ENCODE measurements around the gene MSH2. TPM values are rescaled to one million over a fixed set of nuclear protein-coding genes. Genes with fewer than 3 reads are reported as not detected.

Gene MSH2
- total RNA-seq, 2 donors from 2014 or later = 4.3 to 8.9 TPM

- Histone ChIP-seq H3K27me3 (no peaks in the 10 kb centered on the region), H3K27ac (no peak overlapping the region), H3K36me3 (no peaks in the 10 kb centered on the region), H3K4me1 (peaks cover 0 to 14% of the 10 kb centered on the region in 2 donors), H3K9me3 (no peaks in the 10 kb centered on the region), H3K4me3 (peak overlapping the region; percentile 27 to 46)
- no peak for DNase-seq (ENCODE audit: low spot score)
- no peak for TF ChIP-seq CTCF (IDR thresholded peaks at IDR 0.05)
Measured at GRCh38 chr2:47521666-47522285, 118.8 kb downstream of the MSH2 start.

DNA sequence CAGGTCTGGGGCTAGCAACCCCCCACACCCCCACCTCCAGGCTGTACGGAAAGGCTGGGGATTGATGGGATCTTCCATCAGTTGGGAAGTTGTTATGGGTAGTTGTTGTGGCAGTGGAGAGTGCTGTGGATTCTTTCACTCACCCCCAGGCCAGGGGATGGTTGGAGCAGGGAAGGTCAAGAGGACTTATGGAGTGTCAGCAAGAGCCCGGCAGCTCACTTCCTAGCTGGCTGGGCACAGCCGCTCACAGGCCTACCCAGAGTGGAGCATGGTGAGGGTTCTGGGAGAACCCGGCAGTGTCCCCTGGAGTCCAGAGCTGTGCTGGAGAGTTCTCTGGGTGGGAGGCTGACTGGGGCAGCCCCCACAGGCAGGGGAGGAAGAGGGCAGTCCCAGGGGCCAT, 122.2 kb downstream of the MSH2 start:
- H3K27me3 ChIP-seq = no peaks in the 10 kb centered on the region
- no peak for TF ChIP-seq CTCF (IDR thresholded peaks at IDR 0.05)

GRCh38 chr2:47528455-47528854, 125.5 kb downstream of the MSH2 start:
- no peak for DNase-seq (ENCODE audit: low spot score)
- Histone ChIP-seq H3K9me3 (no peaks in the 10 kb centered on the region), H3K4me1 (peaks cover 0 to 6% of the 10 kb centered on the region in 2 donors), H3K36me3 (no peaks in the 10 kb centered on the region), H3K27ac (no peak overlapping the region), H3K27me3 (no peaks in the 10 kb centered on the region), H3K4me3 (no peak overlapping the region)
- no peak for TF ChIP-seq CTCF (IDR thresholded peaks at IDR 0.05)

More for the DNA sequence above, 122.2 kb downstream of the MSH2 start:
- no peak overlapping the region for H3K4me3 ChIP-seq
- peaks cover 0 to 17% of the 10 kb centered on the region in 2 donors for H3K4me1 ChIP-seq
- no peak overlapping the region for H3K27ac ChIP-seq
- DNase-seq (ENCODE audit: low spot score) = no peak
- H3K36me3 ChIP-seq = no peaks in the 10 kb centered on the region
- no peaks in the 10 kb centered on the region for H3K9me3 ChIP-seq

DNA sequence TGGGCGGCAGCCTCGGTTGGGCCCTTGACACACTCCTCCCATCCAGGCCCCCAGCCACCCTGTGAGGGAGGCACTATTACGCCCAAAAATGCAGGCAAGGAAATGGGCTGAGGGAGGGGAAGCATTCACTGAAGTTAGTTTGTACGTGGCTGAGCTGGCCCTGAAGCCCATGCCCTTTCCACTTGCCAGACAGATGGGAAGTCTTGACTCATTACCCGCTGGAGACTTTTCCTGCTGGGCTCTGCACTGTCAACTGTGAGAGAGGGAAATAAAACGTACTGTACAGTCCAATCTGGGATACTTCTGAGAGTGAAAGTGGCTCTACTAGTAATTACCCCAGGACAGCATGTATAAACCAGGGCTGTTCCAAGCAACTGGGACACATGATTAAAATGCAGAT, 125.9 kb downstream of the MSH2 start:
- no peaks in the 10 kb centered on the region for H3K9me3 ChIP-seq
- H3K27me3 ChIP-seq = no peaks in the 10 kb centered on the region
- H3K4me3 ChIP-seq = no peak overlapping the region
- peaks cover 0 to 6% of the 10 kb centered on the region in 2 donors for H3K4me1 ChIP-seq
- H3K27ac ChIP-seq = no peak overlapping the region
- no peaks in the 10 kb centered on the region for H3K36me3 ChIP-seq
- no peak for TF ChIP-seq CTCF (IDR thresholded peaks at IDR 0.05)
- no peak for DNase-seq (ENCODE audit: low spot score)

DNA sequence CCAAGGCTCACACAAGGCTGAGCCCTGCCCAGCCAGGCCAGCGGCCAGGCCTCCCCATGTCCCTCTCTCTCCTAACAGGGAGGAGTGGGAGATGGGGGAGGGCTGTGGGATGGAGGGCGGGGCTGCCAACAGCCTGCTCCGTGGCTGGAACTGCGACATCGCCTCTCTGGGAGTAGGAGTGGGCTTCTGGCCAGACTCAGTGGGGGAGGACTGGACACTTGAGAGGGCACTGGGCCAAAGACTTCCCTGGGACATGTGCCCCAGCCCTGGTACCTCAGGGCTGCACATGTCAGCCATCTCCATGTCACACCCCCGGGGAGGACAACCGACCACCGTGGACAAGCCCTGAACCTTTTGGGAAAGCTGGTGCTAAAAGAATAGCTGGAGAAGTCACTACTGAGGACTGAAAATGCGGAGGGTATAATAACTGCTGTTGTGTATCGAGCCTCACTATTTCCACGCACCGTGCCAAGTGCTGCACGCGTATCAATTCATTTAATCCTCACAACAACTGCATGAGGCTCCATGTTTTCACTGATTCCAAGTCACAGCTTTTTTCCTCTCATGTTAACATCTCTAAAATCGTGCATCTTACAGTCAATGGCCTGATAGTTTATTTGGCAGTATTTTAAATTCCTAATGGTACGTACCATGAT, 127.3 kb downstream of the MSH2 start:
- TF ChIP-seq CTCF (IDR thresholded peaks at IDR 0.05) = no peak
- Histone ChIP-seq H3K4me3 (no peak overlapping the region), H3K9me3 (no peaks in the 10 kb centered on the region), H3K27ac (no peak overlapping the region), H3K36me3 (no peaks in the 10 kb centered on the region), H3K4me1 (peaks cover 0 to 6% of the 10 kb centered on the region in 2 donors), H3K27me3 (no peaks in the 10 kb centered on the region)
- no peak for DNase-seq (ENCODE audit: low spot score)

All from right atrium auricular region (tissue), 2 donors.